Fibroblast of gingiva (primary cell): Measurements from ENCODE around the gene OSBPL3.
A peak's percentile ranks its signal among the peaks of the same experiment; 100 is the strongest.
"Not testable (repeated sequence)": the region's sequence is repeated elsewhere in the genome, so short reads cannot be mapped to it uniquely, and the experiment has no call there.

Experiments used
- DNase-seq: peaks from one replicate; pipeline ENCODE4 v3.0.0-alpha.2; 2011; ENCODE audit warnings: low read depth

Gene OSBPL3

DNA sequence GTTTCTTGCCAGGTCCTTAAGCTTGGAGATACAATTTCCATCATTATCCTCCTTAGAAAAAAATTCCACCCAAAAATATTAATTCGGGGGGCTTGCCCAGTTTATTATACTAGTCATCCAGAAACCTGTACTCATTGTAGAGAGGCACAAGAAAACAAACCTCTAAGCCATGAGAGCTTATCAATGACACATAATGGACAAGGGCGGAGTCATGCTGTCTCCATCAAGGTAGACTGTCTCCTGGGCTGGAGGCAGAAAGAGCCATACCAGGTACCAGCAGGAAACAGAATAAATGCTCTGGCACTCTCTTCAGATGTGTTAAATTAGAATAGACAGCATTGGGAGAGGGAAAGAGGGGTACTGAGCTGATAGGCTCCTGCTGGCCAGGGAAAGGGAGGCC, 153.0 kb downstream of the OSBPL3 start:
- no peak for DNase-seq

DNA sequence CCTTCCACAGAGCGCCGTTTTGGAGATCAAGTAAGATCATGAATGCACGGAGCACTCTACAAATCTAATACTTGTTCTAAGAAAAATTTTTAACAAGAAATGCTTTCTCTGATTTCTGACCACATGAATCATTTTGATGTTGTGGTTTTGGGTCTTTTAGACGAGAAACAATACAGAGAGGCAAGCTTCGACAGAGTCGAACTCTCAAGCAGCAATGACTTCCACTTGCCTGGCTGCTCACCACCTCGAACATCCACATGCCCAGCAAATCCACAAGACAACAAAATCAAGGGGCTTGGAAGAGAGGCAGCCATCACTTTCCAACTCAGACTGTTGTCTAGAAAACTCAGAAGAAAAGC, 153.3 kb downstream of the OSBPL3 start:
- DNase-seq = no peak

DNA sequence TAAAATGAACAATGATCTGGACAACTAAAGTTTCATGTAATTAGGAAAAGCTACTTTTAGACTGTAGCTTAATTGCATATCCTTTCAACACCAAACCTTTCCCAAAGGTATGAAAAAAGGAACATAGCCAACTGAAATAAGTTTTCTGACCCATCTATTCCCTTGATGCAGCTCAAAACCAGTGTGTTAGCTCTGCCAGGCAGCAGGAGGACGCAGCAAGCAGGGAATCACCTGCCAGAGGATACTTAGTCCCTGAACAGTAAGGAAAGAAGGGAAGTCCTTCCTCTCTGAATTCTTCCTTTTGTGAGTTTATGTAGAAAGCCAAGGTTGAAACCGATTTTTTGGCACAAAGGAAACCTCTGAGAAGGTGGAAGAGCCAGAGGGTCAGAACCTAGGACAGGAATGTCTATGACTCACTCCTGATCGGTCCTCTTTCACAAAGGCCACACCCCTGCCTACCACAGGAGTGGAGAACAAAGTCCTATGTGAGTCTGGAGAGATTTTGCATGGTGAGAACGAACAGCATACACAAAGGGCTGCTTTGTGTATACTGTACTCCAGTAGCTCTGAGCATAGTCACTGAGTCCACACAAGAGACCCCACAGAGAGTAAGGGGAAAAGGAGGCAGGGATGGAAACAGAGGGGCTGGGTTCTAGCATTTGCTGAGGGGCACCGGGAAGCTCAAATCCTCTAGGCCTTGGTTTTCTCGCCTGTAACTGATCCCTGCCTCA, 153.9 kb downstream of the OSBPL3 start:
- DNase-seq = peak; percentile 22

DNA sequence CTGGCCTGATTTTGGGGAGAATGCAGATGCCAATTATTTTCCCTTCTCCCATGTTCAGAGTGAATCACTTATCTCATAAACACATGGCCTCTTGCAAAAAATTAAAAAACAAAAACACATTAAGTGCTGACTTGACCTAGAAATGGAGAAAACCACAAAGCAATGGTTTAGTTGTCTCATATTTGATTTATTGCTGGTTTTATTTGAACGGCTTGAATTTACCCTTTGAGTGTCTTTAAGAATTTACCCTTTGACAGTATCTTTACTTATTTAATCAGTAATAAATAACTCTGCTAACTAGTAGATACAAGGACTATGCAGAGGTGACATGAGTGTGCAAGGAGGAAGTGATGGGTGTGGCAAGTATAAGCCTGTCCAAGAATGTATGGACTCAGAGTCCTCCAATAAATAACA, 154.6 kb downstream of the OSBPL3 start:
- no peak for DNase-seq

DNA sequence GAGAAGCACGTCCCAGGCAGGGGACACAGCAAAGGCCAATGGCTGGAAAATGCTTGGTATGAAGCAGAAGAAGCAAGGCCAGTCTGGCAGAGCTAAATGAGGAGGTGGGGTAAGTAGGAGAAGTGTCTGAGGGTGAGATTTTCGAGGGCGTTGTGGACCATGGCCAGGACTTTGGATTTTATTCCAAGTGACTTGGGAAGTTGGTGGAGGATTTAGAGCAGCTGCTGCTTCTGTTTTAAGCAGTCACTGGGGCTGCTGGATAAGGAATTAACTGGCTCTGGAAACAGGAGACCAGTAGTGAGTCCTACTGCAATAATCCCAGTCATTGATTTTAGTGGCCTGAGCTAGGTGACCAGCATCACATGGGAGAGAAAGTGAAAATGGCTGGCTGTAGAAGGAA, 155.1 kb downstream of the OSBPL3 start:
- no peak for DNase-seq

DNA sequence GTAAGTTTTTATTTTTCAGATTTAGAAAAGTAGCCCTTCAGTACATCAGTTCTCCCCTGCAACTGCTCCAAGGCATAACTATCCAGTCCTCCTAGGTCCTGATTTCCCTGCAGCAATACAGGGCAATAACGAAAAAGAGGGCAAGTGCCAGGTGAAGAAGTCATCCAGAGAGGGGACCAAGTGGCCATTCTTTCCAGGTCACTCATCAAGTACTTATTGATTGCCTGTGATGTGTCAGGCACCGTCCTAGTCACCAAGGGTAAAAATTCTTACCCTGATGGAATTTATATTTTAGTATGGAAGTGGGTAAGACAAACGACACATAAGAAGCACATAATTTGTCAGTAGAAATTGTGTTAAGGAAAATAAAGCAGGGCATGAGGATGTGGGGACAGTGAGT, 155.6 kb downstream of the OSBPL3 start:
- DNase-seq = no peak

DNA sequence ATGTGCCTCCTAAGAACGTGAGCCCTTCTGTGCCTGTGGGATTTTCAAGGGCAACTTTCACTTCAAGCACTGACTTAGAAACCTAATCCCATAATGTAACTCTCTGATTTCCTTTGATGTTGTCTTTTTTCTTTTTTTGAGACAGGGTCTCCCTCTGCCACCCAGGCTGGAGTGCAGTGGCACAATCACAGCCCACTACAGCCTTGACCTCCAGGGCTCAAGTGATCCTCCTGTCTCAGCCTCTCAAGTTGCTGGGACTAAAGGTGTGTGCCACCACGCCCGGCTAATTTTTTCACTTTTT, 158.3 kb downstream of the OSBPL3 start:
- no peak for DNase-seq

DNA sequence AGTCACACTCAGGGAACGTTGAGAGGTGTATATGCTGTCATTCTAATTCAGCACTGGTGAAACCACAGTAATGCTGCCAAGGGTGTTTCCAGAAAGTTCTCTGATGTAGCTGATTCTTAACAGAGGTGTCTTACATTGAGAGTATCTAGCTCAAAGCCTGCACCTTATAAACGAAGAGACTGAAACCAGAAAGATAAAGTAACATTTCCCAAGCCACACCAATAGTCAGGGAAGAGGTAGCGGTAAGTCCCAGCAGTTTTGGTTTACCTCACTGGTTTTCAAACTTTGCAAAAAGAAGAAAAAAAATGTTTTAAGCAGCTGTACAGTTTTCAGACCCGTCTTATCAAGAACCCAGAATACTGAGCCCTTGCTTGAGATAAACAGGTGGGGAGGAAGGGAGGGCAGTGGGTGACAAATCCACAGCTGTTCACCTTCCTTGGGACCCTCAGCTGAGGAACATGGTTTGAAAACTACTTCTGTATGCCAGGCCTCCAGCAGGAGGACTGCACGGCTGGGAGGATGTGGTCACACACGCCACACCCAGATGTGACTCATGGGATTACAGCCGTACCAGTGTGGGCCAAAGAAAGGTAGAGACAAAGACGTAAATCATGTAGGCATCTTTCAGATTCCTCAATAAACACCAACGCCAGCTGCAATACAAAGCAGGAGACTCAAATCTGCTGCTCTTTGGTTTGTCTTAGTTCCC, 158.8 kb downstream of the OSBPL3 start:
- DNase-seq = peak; percentile 78

DNA sequence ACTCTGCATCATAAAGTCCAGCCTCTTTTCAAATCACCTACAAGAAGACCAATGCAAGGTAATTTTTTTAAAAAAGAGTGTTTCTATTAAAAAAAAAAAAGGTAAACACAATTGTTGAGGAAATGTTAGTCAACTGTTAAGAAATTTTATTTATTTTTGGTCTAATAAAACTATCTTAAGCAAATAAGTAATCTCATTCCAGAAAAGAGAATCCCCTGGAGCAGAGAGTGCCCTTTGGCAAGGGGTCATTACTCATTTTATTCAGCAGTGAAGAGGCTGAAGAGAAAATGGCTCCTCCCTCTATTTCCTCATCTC, 159.3 kb downstream of the OSBPL3 start:
- DNase-seq = peak; percentile 67

DNA sequence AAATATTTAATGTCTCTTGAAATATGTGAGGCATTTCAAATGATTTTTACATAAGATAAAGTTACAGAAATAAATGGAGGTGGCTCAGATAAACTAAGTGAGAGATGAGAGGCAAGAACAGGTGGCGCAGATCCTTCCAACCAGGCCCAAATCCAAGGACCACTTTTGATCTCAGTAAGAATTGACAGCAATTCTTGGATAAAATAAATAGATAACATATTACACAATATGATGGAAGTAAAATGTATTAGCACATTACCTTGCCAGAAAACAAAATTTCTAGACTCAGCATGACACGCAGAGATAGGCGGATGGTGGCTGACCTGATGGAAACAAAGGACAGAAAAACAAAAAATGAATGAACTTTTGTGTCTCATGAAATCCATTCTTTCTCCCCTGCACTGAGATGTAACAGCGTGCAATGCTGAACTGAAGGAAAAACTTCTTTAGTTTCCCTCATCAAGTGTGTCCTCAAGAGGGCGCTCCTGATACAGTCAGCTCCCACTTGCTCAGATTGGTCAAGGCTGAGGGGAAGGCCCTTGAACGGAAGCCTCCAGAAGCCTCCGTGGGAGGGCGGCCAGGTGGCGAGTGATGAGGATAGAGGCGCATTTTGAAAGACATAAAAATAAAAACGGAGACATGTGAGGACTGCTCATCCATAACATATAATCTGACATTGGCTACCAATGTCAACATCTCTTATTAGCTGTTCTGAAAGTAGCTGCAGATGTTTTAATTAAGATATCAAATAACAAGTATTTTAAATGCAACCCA, 159.9 kb downstream of the OSBPL3 start:
- peak; percentile 81 for DNase-seq

DNA sequence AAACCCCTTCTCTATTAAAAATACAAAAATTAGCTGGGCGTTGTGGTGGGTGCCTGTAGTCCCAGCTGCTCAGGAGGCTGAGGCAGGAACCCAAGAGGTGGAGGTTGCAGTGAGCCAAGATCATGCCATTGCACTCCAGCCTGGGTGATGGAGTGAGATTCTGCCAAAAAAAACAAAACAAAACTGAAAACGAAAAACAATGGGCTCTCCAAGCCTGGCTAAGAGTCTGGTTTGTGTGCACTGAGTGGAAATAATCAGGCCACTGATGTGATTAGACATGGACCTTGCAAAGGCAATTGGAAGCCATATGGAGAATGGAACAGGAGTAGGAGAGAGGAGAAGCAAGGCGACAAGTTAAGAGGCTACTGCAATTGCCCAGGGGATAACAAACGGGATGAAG, 162.6 kb downstream of the OSBPL3 start:
- no peak for DNase-seq

DNA sequence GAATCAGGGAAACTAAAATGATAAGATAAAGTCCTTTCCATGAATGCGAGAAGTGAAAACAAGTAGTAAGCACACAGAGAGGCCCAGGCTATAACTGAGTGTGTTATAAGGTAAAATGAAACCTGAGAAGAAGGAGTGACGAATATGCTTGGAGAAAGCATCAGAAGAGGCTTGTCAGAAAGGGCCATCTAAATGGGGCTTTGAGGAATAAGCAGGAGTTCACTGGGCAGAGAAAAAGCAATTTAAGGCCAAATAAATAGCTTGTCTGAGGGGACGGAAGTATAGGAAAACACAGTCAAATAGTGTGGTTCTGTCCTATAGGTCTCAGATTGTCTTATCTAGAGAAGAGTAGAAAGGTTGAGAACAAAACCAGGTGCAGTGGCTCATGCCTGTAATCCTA, 163.1 kb downstream of the OSBPL3 start:
- no peak for DNase-seq

DNA sequence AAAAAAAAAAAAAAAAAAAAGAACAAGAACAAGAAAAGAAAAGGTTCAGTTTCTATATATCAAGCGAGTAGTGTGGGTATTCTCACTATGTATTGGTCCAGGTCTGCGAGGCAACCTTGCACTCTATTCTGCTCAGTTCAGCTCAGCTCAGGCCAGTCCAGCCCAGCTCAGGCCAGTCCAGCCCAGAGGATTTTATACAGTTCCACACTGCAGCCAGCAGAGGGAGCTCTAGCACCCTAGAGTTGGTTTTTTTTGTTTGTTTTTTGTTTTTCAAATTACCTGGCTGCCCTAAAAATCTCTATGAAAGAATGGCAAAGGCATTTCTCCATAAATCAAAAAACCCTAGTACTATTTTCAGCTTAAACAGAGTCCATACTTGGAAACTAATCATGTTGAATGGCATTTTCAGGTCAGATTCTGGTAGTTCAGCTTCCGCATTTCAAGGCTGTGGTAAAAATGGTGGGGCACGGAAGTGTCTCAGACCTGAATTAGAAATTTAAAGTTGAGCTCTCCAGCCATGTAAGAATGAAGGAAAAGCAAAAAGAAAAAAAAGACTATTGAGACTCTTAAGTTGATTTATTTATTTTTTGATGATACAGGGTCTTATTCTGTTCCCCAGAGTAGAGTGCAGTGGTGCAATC, 167.6 kb downstream of the OSBPL3 start:
- peak; percentile 24 for DNase-seq

DNA sequence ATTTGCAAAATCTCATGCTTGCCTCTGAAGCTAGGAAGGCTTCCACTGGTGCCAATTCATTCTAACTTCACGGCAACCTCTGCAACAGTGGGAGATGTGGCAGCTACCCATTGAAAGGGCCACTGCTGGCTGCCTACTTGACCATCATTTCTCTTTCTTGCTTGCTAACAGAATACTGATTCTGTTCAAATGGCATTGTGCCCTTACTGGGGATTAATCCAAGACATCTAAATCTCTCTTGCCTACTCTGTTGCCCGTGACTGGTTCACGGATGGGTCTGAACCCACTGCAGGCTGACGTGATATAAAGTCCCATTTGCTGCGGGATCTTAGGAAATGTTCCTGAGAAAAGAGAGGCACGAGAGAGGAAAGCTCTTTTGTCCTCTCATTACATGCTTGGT, 171.5 kb downstream of the OSBPL3 start:
- no peak for DNase-seq

DNA sequence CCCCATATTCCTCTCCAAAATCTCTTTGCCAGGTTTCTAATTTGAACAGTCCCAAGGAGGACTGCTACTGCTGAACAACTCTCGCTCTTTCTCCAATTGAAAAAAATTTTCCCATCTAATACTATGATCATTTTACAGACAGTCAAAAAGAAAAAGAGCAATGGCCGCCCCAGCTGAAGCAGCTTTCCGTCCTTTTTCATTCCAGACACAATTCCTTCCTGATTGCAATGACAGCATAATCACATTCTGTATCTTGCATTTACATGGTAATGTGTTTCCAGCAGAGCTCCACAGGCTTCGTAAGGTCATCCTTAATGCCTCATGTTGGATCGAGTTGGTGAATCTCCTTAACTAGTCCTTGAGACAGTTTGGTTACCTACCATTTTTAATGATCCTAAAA, 177.7 kb downstream of the OSBPL3 start:
- DNase-seq = no peak

DNA sequence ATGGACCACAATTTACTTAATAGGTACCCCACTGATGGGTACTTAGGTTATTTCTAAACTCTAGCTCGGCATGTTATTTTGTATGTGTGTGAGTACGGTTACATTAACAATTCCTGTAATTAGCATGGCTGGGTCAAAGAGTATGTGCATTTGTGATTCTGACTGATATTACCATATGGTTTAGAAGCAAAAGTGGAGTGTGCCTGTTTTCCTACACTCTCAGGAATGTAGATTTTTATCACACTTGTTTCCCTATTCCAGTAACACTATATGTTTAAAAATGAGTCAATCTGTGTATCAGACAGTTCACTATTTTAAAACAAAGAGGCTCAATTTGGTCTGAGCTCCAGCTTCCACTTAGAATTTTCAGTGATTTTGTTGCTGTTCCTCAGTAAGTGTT, 178.1 kb downstream of the OSBPL3 start:
- DNase-seq = no peak

DNA sequence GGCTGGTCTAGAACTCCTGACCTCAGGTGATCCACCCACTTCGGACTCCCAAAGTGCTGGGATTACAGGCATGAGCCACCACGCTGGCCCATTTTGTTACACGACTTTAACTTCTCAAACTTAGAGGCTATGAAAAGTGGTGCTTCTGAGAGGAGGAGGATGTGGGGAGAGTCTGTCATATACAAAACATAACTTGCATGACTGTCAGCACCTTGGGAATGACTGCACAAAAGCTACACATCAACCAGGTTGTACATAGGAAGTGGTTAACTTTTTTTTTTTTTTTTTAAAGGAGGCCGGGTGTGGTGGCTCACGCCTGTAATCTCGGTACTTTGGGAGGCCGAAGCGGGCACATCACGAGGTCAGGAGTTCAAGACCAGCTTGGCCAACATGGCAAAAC, 179.3 kb downstream of the OSBPL3 start:
- DNase-seq = no peak

DNA sequence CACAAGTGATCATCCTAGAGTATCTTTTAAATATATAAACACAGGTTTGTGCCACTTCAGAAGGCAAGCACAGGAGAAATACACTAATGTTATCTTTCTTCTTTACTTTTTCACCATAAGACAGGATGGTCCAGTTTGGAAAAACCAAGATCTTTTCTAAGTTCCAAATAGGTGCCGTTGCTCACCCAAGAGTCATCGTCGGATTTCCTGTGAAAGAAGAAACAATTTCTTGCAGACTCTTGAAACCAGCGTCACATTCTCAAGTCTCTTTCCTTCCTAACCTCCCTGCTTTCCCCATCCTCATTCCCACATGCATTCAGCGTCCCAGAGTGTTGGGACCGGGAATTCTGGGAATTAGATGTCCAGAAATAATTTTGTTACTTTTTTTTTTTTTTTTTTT, 179.9 kb downstream of the OSBPL3 start:
- DNase-seq = no peak

DNA sequence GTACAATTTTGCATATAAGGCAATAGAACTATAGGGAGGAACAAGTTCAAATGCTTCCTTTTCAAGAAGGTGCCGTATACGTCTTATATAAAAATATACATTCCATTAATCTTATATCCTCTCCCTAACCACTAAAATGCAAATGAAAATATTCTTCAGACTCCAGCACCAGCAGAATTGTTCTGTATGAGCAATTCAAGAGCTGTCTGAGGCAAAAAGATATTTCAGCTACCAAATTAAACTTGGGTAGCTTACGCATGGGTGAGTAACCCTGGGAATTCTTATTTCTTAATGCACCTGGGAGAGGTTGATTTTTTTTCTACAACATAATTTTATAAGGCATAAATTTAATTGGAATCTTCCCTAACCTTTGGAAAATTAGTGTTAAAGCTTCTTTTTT, 180.5 kb downstream of the OSBPL3 start:
- DNase-seq = no peak

DNA sequence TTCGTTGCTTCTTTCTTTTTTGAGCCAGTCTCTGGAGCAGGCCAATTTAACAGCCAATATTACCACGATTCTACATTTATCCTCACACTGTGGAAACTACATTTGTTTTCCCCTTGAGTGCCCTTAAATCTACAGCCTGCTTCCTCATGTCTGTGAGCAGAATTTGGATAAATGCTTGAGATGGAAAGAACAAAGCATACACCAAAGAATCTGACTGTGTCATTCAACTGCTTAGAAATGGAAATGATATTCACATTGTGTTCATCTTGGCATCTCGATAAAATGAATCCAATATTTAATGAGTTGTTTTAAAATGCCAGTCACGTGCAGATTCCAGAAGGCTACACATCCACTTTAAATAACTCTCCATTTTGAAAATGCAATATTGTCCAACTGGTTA, 181.7 kb downstream of the OSBPL3 start:
- DNase-seq = no peak

DNA sequence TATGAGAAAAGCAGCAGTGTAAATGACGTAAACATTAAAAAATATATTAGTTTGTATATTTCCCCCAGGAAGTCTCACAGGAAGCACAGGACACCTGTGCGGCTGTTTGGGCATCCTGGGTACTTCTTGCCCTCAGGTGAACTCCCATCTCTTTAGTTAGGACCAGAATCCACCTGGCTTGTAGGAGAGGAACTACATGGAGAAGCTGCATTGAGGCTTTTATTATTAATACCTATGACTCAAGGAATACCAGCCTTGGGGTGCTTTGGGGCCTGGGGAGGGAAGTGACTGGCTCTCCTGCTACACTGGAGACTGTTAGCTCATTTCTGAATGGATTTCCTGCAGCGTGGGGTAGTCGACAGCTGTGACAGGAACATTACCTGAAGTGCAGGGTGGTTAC, 182.7 kb downstream of the OSBPL3 start:
- DNase-seq = no peak

DNA sequence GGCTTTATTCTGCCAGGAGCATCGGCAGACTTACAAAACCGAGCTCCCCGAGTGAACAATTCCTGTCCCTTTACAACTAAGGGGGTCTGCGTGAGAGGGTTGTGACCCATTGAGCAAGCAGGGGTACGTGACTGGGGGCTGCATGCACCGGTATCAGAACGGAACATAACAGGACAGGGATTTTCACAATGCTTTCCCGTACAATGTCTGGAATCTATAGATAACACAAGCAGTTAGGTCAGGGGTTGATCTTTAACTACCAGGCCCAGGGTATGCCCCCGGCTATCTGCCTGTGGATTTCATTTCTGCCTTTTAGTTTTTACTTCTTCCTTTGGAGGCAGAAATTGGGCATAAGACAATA, 184.6 kb downstream of the OSBPL3 start:
- DNase-seq = no peak

DNA sequence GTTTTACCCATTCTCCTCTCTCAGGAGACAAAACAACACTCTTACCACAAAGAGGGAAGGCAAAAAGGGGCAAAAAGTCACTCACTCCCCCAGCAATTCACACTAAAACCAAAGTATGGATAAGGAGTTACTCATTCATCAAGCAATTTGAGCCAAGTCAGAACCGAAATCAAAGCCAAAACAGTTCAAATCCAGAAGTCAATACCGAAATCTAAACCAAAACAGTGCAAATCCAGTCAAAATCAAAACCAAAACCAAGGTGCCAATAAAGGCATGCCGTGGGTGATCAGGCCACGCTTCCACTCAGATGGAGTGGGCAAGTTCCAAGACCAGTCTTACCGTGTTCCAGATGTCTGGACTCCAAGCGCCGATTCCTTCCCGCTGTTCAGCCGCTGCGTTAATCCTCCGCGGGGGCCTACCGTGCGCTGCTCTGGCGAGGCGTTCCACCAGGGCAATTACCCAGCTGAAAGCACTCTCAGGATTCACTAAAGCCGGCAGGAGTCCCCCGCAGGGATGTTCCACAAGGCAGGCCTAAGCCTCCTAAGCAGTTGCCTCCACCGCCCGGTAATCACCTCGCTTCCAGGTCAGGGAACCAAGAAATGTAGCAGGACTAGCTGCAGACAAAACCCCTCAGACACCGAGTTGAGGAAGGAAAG, 185.1 kb downstream of the OSBPL3 start:
- DNase-seq = not testable (repeated sequence)
